ACC112 (cell line): ENCODE results near the gene FAM124A.

Experiments
- H2AFZ ChIP-seq: fragments of 200-600 bp; sonication (generic); one replicate; pipeline ENCODE4 v1.6.0; 2017; ENCODE audit warnings: antibody characterized with exemption, low read length; ENCODE audit not compliant: unreplicated experiment
- H3K27ac ChIP-seq: fragments of 200-600 bp; sonication (generic); 2 replicates; pipeline ENCODE4 v1.5.1; 2014; ENCODE audit warnings: low read depth, mild to moderate bottlenecking, antibody characterized with exemption, low read length, moderate library complexity
- H3K27me3 ChIP-seq: fragments of 200-600 bp; sonication (generic); 2 replicates; pipeline ENCODE4 v1.6.1; 2014; ENCODE audit warnings: mild to moderate bottlenecking, antibody characterized with exemption, low read length, moderate library complexity, mixed read lengths; ENCODE audit not compliant: insufficient read depth
- H3K36me3 ChIP-seq: fragments of 200-600 bp; sonication (generic); 2 replicates; pipeline ENCODE4 v1.6.1; 2016; ENCODE audit warnings: mild to moderate bottlenecking, antibody characterized with exemption, low read length, moderate library complexity, mixed read lengths; ENCODE audit not compliant: insufficient read depth
- H3K4me1 ChIP-seq: fragments of 200-600 bp; sonication (generic); one replicate; pipeline ENCODE4 v1.6.1; 2016; ENCODE audit warnings: low read length, mixed read lengths; ENCODE audit not compliant: insufficient read depth, unreplicated experiment, control insufficient read depth
- H3K4me3 ChIP-seq: fragments of 200-600 bp; sonication (generic); 2 replicates; pipeline ENCODE4 v1.5.1; 2014; ENCODE audit warnings: mild to moderate bottlenecking, low read depth, low read length
- H3K79me2 ChIP-seq: fragments of 200-600 bp; sonication (generic); one replicate; pipeline ENCODE4 v1.6.0; 2016; ENCODE audit warnings: low read length; ENCODE audit not compliant: control insufficient read depth, unreplicated experiment, insufficient read depth

The FAM124A gene

DNA sequence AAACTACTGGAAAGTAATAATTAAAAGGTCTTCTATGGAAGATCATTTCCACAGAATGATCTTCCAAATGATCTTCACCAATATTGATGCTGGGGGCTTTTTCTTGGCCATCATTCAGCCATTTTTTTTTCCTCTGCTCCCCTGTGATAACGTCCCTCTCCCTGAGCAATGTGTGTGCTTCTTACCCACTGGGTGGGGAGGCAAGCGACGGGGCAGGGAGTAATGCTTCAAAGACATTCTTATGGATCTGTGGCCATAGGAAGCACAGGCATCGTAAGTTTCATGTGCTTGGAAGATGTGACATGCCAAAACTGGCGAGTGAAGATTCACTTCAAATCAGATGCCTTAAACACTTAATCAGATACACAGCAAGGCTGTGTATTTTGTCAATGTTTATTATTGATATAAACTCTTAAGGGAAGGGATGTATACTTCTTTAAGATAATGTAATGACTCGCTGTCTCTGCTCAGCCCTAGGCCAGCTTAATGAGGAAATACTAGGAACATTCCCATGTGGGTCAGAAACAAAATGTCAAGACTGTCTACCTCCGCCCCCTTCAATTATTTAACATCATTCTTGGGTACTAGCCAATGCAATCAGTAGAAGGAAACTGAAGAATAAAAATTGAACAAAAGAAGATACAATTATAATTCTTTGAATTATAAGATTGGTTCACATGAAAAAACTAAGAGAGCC, 83.2 kb downstream of the FAM124A start:
- peaks cover 5% of the 10 kb centered on the region for H3K4me1 ChIP-seq
- no peak overlapping the region for H3K4me3 ChIP-seq
- no peaks in the 10 kb centered on the region for H3K27me3 ChIP-seq
- H3K79me2 ChIP-seq, result no peaks in the 10 kb centered on the region
- no peak overlapping the region for H2AFZ ChIP-seq
- no peaks in the 10 kb centered on the region for H3K36me3 ChIP-seq
- no peak overlapping the region for H3K27ac ChIP-seq

DNA sequence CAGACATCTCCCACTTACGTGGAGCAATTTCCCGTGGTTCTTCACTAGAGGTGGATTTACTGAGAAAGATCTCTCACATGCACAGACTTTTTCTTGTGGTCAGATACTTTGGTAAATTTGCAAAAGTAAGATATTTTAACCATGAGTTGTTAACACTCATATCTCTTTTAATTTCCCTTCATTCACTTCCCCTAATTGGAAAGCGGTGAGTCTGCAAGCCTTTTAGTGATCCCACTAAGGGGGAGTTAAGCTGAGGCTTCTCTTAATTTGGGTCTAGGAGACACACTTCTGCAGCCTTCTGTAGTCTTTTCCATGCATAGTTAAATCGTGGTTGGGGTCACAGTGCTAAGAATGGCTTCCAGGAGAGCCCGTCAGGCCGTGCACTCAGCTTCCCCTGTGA, 86.6 kb downstream of the FAM124A start:
- Histone ChIP-seq H3K4me1 (peaks cover 5% of the 10 kb centered on the region), H3K36me3 (no peaks in the 10 kb centered on the region), H3K27ac (no peak overlapping the region), H2AFZ (no peak overlapping the region), H3K4me3 (no peak overlapping the region), H3K27me3 (no peaks in the 10 kb centered on the region; the same call in 1 of the 2 replicates), H3K79me2 (no peaks in the 10 kb centered on the region)

DNA sequence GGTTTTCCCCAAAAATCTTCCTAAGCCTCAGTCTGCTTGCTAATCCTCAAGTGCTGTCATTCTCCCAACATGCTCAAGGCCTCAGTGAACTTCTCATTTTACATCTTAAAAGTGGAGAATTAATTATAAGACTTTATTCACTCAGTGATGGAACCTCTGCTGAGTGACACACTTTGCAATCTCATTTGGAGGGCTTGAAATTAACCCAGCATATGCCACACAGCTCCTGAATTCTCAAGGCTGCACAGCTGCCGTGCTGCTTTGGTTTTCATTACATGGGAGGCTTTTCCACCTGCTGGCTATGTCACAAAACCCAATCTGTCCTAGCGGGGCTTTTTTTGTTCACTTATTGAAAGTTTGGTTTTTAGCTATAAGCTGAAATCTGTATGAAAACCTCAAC, 89.0 kb downstream of the FAM124A start:
- H3K79me2 ChIP-seq, result no peaks in the 10 kb centered on the region
- H3K4me3 ChIP-seq, result no peak overlapping the region
- H2AFZ ChIP-seq, result no peak overlapping the region
- no peak overlapping the region for H3K27ac ChIP-seq
- H3K4me1 ChIP-seq, result peaks cover 14% of the 10 kb centered on the region
- no peaks in the 10 kb centered on the region for H3K36me3 ChIP-seq
- no peaks in the 10 kb centered on the region; the same call in 1 of the 2 replicates for H3K27me3 ChIP-seq

- no peak overlapping the region for H3K27ac ChIP-seq
- H3K36me3 ChIP-seq, result no peaks in the 10 kb centered on the region
- no peak overlapping the region for H3K4me3 ChIP-seq
- H2AFZ ChIP-seq, result no peak overlapping the region
- H3K27me3 ChIP-seq, result no peaks in the 10 kb centered on the region; the same call in 1 of the 2 replicates
- H3K79me2 ChIP-seq, result no peaks in the 10 kb centered on the region
- H3K4me1 ChIP-seq, result peaks cover 16% of the 10 kb centered on the region
Observed at GRCh38 chr13:51311957-51312520, 89.8 kb downstream of the FAM124A start.

- Histone ChIP-seq H3K4me1 (peaks cover 26% of the 10 kb centered on the region), H3K4me3 (no peak overlapping the region), H3K27me3 (no peaks in the 10 kb centered on the region; the same call in 1 of the 2 replicates), H2AFZ (no peak overlapping the region), H3K27ac (no peak overlapping the region), H3K79me2 (no peaks in the 10 kb centered on the region), H3K36me3 (no peaks in the 10 kb centered on the region)
Observed at GRCh38 chr13:51313619-51314018, 91.4 kb downstream of the FAM124A start.

DNA sequence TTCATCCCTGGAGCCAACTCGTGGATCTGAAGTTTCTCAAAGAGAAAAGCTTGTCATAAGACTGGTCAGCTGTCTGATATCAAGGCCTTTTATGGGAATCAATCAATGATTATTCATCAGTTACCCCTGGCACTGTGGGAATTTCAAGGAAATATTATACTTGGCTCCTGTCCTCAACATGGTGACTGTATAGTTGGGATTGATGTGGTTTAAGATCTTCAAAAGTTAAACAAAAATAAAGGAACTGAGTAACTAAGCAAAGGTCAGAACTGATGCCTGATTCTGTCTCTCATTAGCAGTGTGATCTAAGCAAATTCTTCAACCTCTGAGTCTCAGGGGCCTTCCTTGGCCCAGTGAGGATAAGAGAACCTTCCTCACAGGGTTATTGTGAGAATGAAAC, 95.1 kb downstream of the FAM124A start:
- Histone ChIP-seq H3K79me2 (no peaks in the 10 kb centered on the region), H3K27ac (peak overlapping the region; percentile 83), H3K36me3 (no peaks in the 10 kb centered on the region), H2AFZ (no peak overlapping the region), H3K4me3 (no peak overlapping the region), H3K4me1 (peaks cover 26% of the 10 kb centered on the region), H3K27me3 (no peaks in the 10 kb centered on the region; the same call in 1 of the 2 replicates)

DNA sequence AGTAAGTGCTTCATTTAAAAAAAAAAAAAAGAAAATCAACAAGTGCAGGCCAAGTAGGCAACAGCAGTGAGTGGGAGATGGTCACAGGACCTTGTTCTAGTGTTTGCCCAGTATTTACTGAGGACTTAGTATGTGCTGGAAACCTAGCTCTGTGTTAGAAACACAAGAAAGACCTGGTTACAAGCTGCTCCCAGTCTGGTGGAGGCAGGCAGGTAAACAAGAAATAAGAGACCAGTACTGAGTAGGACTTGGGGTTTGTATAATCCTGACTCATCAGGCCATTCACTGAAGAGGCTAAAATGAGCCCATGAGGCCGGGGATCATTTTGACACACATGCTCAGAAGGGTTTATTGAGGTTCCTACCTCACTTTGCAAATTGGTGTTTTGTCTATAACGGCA, 95.8 kb downstream of the FAM124A start:
- Histone ChIP-seq H3K36me3 (no peaks in the 10 kb centered on the region), H3K4me3 (no peak overlapping the region), H3K4me1 (peaks cover 26% of the 10 kb centered on the region), H3K27ac (peak overlapping the region; percentile 83), H3K27me3 (no peaks in the 10 kb centered on the region; the same call in 1 of the 2 replicates), H2AFZ (no peak overlapping the region), H3K79me2 (no peaks in the 10 kb centered on the region)

- no peaks in the 10 kb centered on the region for H3K36me3 ChIP-seq
- H3K79me2 ChIP-seq, result no peaks in the 10 kb centered on the region
- H3K27me3 ChIP-seq, result no peaks in the 10 kb centered on the region
- peaks cover 26% of the 10 kb centered on the region for H3K4me1 ChIP-seq
- H3K4me3 ChIP-seq, result no peak overlapping the region
- H3K27ac ChIP-seq, result no peak overlapping the region
- H2AFZ ChIP-seq, result no peak overlapping the region
Observed at GRCh38 chr13:51318876-51319275, 96.7 kb downstream of the FAM124A start.

DNA sequence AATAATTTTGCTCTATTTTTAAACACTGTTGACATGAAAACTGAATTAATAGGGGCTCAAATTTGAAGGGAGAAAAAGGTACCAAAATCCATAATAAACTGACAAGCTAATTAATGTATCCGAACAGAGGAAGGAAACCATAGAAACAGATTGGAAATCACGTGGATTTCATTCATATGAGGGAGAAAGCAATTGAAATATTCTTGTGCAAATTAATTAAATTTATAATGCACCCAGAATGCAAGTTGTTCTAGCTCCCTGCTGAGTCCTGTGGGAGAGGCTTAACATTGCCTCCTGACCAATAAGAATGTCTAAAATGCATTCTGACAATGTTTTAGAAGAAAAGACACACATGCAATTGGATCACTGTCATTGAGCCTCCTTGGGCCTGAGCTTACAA, 99.6 kb downstream of the FAM124A start:
- Histone ChIP-seq H3K4me1 (peaks cover 10% of the 10 kb centered on the region), H3K27ac (no peak overlapping the region), H3K27me3 (no peaks in the 10 kb centered on the region)

DNA sequence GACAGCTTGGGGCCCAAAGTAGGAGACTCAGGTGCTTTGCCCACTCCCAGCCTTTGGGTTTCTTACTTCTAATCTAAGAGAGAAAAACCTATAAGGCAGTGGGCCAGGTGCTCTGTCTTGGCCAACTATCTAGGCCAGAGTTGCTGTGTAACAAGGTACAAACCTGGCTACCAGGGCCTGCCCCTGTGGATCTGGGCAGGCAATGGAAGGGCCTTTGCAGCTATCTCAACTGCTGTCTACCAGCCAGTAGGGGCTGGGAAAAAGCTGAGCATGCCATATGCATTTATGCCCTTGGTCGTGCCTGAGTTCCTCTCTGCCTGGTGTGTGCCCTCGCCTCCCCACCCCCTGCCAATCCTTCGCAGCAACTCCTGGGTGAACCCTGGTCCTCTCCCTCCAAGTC, 100.6 kb downstream of the FAM124A start:
- no peak overlapping the region for H3K4me3 ChIP-seq
- H3K4me1 ChIP-seq, result peaks cover 5% of the 10 kb centered on the region
- no peaks in the 10 kb centered on the region for H3K36me3 ChIP-seq
- no peaks in the 10 kb centered on the region for H3K27me3 ChIP-seq
- no peak overlapping the region for H2AFZ ChIP-seq
- H3K79me2 ChIP-seq, result no peaks in the 10 kb centered on the region
- H3K27ac ChIP-seq, result no peak overlapping the region

More for the DNA sequence above, 99.6 kb downstream of the FAM124A start:
- no peak overlapping the region for H2AFZ ChIP-seq
- H3K4me3 ChIP-seq, result no peak overlapping the region
- no peaks in the 10 kb centered on the region for H3K79me2 ChIP-seq
- H3K36me3 ChIP-seq, result no peaks in the 10 kb centered on the region
